Omental fat pad (tissue), 4 donors: ENCODE results near the gene SMCO3. TPM values are rescaled to one million over a fixed set of nuclear protein-coding genes. Genes with fewer than 3 reads are reported as not detected.

Source experiments
- ATAC-seq: fragments of 150-250 bp; one replicate; pipeline ENCODE4 v1.9.1; 2016; ENCODE audit warnings: mild to moderate bottlenecking, moderate library complexity; ENCODE audit not compliant: low FRiP score
- DNase-seq: peaks from one replicate; pipeline ENCODE4 v3.0.0-alpha.2; 2019; ENCODE audit warnings: low spot score
- total RNA-seq, 4 donors: library from RNA; depleted of rRNA; stranded (reverse); fragments of >200 nt; gene quantifications; one replicate each; pipeline ENCODE4 v1.1.0, GENCODE V29; 2016
- TF ChIP-seq, protein P1 (sequence below), 3 donors: fragments of 450-650 bp; IDR thresholded peaks; one replicate each; pipeline ENCODE4 v1.5.1; 2016 to 2017; ENCODE audit warnings: antibody characterized with exemption in 3 of 3, mild to moderate bottlenecking in 3 of 3, moderate library complexity in 2 of 3

The SMCO3 gene
- total RNA-seq, 4 donors from 2014 or later: not detected

DNA sequence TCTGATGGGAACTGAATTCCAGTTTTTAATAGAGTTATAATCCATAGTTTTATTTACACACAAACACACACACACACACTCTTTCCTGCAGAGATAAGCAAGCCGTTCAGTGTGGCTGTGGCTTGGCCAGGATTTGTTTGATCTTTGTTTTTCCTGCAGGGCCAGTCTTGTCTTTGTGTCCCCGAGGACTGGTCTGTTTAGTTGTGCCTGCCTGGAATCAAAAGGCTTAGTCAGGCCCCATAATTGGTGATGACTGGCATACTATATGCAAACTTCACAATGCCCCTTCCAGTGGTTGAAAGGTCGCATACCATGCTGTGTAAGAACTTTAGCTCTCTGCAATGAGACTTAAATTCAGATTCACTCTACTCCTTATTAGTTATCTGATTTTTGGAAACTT, 36.7 kb downstream of the SMCO3 start:
- no peak for ATAC-seq
- TF ChIP-seq, protein P1, sequence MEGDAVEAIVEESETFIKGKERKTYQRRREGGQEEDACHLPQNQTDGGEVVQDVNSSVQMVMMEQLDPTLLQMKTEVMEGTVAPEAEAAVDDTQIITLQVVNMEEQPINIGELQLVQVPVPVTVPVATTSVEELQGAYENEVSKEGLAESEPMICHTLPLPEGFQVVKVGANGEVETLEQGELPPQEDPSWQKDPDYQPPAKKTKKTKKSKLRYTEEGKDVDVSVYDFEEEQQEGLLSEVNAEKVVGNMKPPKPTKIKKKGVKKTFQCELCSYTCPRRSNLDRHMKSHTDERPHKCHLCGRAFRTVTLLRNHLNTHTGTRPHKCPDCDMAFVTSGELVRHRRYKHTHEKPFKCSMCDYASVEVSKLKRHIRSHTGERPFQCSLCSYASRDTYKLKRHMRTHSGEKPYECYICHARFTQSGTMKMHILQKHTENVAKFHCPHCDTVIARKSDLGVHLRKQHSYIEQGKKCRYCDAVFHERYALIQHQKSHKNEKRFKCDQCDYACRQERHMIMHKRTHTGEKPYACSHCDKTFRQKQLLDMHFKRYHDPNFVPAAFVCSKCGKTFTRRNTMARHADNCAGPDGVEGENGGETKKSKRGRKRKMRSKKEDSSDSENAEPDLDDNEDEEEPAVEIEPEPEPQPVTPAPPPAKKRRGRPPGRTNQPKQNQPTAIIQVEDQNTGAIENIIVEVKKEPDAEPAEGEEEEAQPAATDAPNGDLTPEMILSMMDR (IDR thresholded peaks at IDR 0.05): no peak
- DNase-seq: no peak

DNA sequence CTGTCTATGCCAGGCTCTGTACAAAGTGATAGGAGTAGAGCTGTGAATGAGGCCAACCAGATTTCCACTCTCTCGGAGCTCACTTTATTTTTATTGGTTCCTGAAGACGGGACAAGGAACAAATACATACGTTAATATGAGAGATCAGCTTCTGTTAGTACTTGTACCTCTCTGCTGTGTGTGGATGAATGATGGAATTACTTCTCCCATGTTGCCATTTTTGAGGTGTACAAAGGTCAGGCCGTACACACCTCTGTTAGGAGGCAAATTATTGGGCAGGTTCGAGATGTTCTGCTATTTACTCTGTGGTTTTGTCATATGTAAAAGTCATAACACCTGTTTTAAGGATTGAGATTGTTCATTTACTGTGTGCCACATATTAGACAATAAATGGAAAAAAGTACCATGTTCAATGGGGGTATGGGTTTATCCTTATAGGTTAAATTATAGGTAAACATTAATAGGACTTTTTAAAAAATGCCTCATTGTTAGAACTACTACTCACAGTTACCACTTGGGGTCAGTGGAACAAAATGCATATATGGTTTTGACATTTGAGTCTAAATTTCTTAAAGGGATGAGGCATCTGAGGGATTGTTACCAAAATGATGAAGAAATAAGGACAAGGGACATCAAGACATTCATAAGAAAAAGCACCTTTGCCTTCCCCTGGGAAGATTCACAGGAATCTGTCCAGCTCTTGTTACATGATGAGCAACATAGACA, 37.6 kb downstream of the SMCO3 start:
- TF ChIP-seq, protein P1 (IDR thresholded peaks at IDR 0.05): no peak
- ATAC-seq (no peak), DNase-seq (no peak)

DNA sequence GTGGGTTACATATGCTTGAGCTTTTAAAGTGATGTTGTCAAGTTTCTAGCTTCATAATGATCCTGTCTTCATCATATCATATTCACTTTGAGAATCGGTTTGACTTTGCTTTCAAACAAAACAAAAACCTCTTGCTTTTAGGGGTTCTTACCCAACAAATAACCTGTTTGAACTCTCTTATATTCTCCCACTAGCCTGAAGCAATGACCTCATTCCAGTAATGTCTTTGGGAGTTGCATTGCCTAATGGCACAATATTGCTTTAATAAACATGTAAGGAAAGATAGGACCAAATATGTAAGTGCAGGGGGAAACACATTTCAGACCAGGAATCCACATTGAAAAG, 38.4 kb downstream of the SMCO3 start:
- no peak for ATAC-seq
- no peak for DNase-seq
- TF ChIP-seq, protein P1 (IDR thresholded peaks at IDR 0.05): no peak

DNA sequence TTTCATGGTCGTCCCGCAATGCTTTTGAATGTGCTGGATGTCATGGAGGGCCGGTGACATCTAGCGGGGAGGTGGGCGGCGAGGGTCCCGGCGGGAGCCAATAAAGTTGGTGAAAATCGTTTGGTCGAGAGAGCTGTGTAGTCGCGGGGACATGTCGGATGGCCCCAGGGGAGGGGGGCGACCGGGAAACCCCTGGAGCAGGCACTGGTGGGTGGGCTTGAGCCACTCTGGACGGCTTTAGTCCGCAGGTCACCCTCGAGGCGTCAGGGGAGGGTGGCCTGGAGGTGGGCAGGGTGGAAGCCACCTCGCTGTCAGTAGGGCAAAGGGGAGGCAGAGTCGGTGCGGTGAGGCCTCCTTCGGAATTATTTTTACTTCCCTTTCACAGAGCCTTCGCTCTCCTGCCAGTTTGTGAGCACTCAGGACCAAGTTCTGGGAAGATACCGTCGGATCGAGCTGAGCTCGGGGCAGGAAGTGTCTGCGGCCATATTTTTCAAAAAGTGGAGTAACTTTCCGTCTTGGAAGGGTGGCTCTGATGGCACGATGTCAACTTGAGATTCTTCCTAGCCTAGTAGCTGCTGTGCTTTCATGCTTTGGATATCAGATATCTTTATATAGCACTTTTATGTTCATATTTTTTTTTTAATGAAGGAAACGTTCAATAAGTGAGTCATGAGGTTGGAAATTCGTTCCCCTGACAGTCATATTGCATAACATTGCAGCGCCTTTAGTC, 38.9 kb downstream of the SMCO3 start:
- TF ChIP-seq, protein P1 (IDR thresholded peaks at IDR 0.05): no peak
- DNase-seq: peak; percentile 23
- ATAC-seq: peak; percentile 3

DNA sequence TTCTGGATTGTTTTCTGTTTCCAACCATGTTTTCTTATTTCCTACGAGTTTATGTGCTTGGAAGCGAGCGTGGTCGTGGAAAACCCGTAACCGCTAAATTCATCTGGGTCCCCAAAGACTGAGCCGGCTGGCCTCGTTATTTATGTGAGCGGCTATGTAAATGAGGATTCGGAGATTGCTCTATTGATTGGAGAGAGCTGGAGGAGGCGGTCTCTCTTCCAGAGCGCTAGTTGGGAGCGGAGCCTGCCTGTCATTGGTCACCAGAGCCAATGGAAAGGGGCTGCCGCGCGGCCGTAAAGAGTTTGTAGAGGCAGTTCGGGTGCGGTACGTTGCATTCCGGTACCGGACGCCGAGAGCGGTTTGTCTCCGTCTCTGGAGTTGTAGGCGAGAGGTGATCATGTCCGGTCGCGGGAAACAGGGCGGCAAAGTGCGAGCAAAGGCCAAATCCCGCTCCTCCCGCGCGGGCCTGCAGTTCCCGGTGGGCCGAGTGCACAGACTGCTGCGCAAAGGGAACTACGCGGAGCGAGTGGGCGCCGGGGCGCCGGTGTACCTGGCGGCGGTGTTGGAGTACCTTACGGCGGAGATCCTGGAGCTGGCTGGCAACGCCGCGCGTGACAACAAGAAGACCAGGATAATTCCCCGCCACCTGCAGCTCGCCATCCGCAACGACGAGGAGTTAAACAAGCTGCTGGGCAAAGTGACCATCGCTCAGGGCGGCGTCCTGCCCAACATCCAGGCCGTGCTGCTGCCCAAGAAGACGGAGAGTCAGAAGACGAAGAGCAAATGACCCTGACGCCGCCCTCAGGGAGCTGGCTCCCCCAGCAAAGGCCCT, 39.7 kb downstream of the SMCO3 start:
- DNase-seq (peak; percentile 92), ATAC-seq (peak; percentile 87)
- TF ChIP-seq, protein P1 (IDR thresholded peaks at IDR 0.05): no peak

DNA sequence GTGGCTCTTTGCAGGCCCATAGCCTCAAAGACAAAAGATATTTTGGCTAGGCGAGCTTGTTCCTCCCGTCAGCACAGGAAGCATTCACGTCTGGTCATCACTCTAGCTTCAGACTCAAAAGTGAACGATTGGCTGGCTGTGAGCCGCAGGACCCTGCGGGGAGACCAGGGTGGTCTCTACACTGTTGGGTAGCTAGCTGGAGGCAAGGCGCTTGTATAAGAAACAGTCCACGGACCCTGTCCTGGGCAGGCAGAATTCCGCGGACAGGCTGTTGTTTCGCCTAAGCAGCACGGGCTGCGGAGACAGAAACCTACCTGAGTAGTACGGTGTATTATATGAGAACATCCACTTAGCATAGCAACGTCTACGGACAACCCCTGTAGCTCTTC, 40.3 kb downstream of the SMCO3 start:
- TF ChIP-seq, protein P1 (IDR thresholded peaks at IDR 0.05): no peak
- no peak for DNase-seq
- ATAC-seq: peak; percentile 2
